Endothelial cell of umbilical vein (primary cell): ENCODE results near the gene UNC5A. TPM values are rescaled to one million over a fixed set of nuclear protein-coding genes. Genes with fewer than 3 reads are reported as not detected.

ENCODE experiments used
- BruUV-seq: library from RNA; stranded (reverse); fragments of 400-500 nt; replicated peaks from 2 replicates; lab custom pipeline; 2021; lab: Mats Ljungman, UMichigan
- CTCF ChIA-PET: fragments of 300-600, 350-600 bp; sonication (Branson Sonifier 250); formaldehyde crosslinking; loops from one replicate; lab custom pipeline; 2021; ENCODE audit warnings: antibody characterized with exemption, inconsistent platforms; lab: Charles Lee
- POLR2A ChIA-PET: fragments of 300-600, 350-600 bp; sonication (Branson Sonifier 250); formaldehyde crosslinking; loops from one replicate; lab custom pipeline; 2021; ENCODE audit warnings: antibody characterized with exemption, inconsistent platforms; lab: Charles Lee
- DNase-seq: peaks from one replicate; pipeline ENCODE4 v3.0.0-alpha.2; 2011; ENCODE audit warnings: low read depth, low spot score
- FAIRE-seq: peaks from 2 replicates; lab custom pipeline; 2011; peaks lifted over from hg19 to GRCh38; lab: Jason Lieb, UNC
- H2AFZ ChIP-seq: 2 replicates; pipeline ENCODE4 v1.6.0; 2012; ENCODE audit warnings: low read depth, low read length, control low read depth, inconsistent platforms
- H3K27ac ChIP-seq: 2 replicates; pipeline ENCODE4 v1.5.1; 2011; ENCODE audit warnings: low read depth, mild to moderate bottlenecking, control low read depth, low read length, moderate library complexity; ENCODE audit not compliant: insufficient read depth
- H3K27me3 ChIP-seq, 2 experiments: 2 replicates each; pipeline versions ENCODE4 v1.6.0 to v1.6.1; 2011; ENCODE audit warnings: low read length in 2 of 2, mixed read lengths in 1 of 2; ENCODE audit not compliant: control insufficient read depth in 2 of 2, insufficient read depth in 2 of 2
- H3K36me3 ChIP-seq, 2 experiments: 2 replicates in 1 of 2; 3 replicates in 1 of 2; pipeline ENCODE4 v1.5.1; 2011; ENCODE audit warnings: low read length in 2 of 2, mild to moderate bottlenecking in 1 of 2, moderate library complexity in 1 of 2; ENCODE audit not compliant: control insufficient read depth in 2 of 2, insufficient read depth in 2 of 2; ENCODE audit errors: extremely low read depth in 1 of 2
- H3K4me1 ChIP-seq: 3 replicates; pipeline ENCODE4 v1.5.1; 2011; ENCODE audit warnings: mild to moderate bottlenecking, low read length; ENCODE audit not compliant: control insufficient read depth, insufficient read depth; ENCODE audit errors: extremely low read depth
- H3K4me2 ChIP-seq: 2 replicates; pipeline ENCODE4 v1.6.1; 2011; ENCODE audit warnings: low read length, control low read depth, mixed read lengths; ENCODE audit not compliant: insufficient read depth
- H3K4me3 ChIP-seq, 3 experiments: fragments of 200-600 bp in 1 of 3; sonication (generic), shearing (Covaris generic) in 1 of 3; replicated peaks in 1 of 3; 2 replicates each; pipeline ENCODE4 v1.5.1; 2011 to 2016; ENCODE audit warnings: control low read depth in 3 of 3, low read length in 3 of 3, mild to moderate bottlenecking in 2 of 3, inconsistent platforms in 1 of 3, low read depth in 1 of 3, moderate library complexity in 1 of 3; ENCODE audit not compliant: insufficient read depth in 1 of 3
- H3K79me2 ChIP-seq: 2 replicates; pipeline ENCODE4 v1.6.0; 2012; ENCODE audit warnings: low read length, inconsistent platforms; ENCODE audit not compliant: control insufficient read depth, insufficient read depth
- H3K9ac ChIP-seq: replicated peaks from 2 replicates; pipeline ENCODE3; 2011; ENCODE audit warnings: low read length, control low read depth; ENCODE audit not compliant: insufficient read depth; ENCODE audit errors: extremely low read depth
- H3K9me1 ChIP-seq: replicated peaks from 3 replicates; pipeline ENCODE4 v1.6.0; 2011; ENCODE audit warnings: mild to moderate bottlenecking, low read length; ENCODE audit not compliant: control insufficient read depth, insufficient read depth; ENCODE audit errors: extremely low read depth
- H3K9me3 ChIP-seq: replicated peaks from 2 replicates; pipeline ENCODE4 v1.5.1; 2012; ENCODE audit warnings: low read length, inconsistent platforms; ENCODE audit not compliant: control insufficient read depth, insufficient read depth
- H4K20me1 ChIP-seq: replicated peaks from 2 replicates; pipeline ENCODE3; 2011; ENCODE audit warnings: mild to moderate bottlenecking, low read length; ENCODE audit not compliant: control insufficient read depth, insufficient read depth; ENCODE audit errors: extremely low read depth
- CTCF ChIP-seq, 2 donors: IDR thresholded peaks; 1 replicate in 1 of 2; 2 replicates in 1 of 2; pipeline ENCODE4 v1.5.1; 2011; ENCODE audit warnings: low read length in 2 of 2, mild to moderate bottlenecking in 2 of 2, moderate library complexity in 2 of 2, control low read depth in 1 of 2, inconsistent platforms in 1 of 2, low read depth in 1 of 2; ENCODE audit not compliant: insufficient read depth in 1 of 2; ENCODE audit errors: extremely low read depth in 1 of 2
- EZH2 ChIP-seq: IDR thresholded peaks from 2 replicates; pipeline ENCODE4 v1.6.1; 2012; ENCODE audit warnings: borderline replicate concordance, low read depth, mild to moderate bottlenecking, moderate library complexity, low read length, inconsistent platforms; ENCODE audit not compliant: severe bottlenecking
- FOS ChIP-seq: IDR thresholded peaks from 2 replicates; pipeline ENCODE4 v1.6.1; 2011; ENCODE audit warnings: mild to moderate bottlenecking, low read length, moderate library complexity, borderline replicate concordance; ENCODE audit not compliant: insufficient read depth
- GATA2 ChIP-seq: IDR thresholded peaks from 2 replicates; pipeline ENCODE4 v1.7.0; 2011; ENCODE audit warnings: low read depth, mild to moderate bottlenecking, moderate library complexity, mixed read lengths, low read length; ENCODE audit not compliant: insufficient read length, insufficient read depth
- JUN ChIP-seq: IDR thresholded peaks from 2 replicates; pipeline ENCODE4 v1.6.1; 2011; ENCODE audit warnings: borderline replicate concordance, low read depth; ENCODE audit not compliant: insufficient read length, insufficient read depth
- MAX ChIP-seq: IDR thresholded peaks from 2 replicates; pipeline ENCODE4 v1.6.1; 2011; ENCODE audit not compliant: insufficient read depth, insufficient read length
- MYC ChIP-seq: IDR thresholded peaks from one replicate; pipeline ENCODE4 v1.6.1; 2011; ENCODE audit warnings: mild to moderate bottlenecking, low read depth, low read length
- POLR2A ChIP-seq: IDR thresholded peaks from 2 replicates; pipeline ENCODE4 v1.6.1; 2012; ENCODE audit warnings: low read depth, mild to moderate bottlenecking, control low read depth, low read length
- POLR2AphosphoS5 ChIP-seq: IDR thresholded peaks from 2 replicates; pipeline ENCODE4 v1.6.1; 2012; ENCODE audit warnings: low read depth, mild to moderate bottlenecking, control low read depth, low read length, moderate library complexity; ENCODE audit not compliant: insufficient read depth
- dilution Hi-C: fragments of 300-500 bp; cut with MboI; formaldehyde crosslinking; loops from one replicate; pipeline ENCODE4 v1.15.0; 2019; ENCODE audit warnings: low sequenced_read_pairs; ENCODE audit not compliant: extremely low pct_ligation_motif_present
- intact Hi-C: fragments of 100-400 bp; cut with micrococcal nuclease; formaldehyde crosslinking; loops from one replicate; pipeline ENCODE4 v1.10.0; 2022
- polyA plus RNA-seq, 4 experiments: library from polyadenylated mRNA; depleted of rRNA in 3 of 4; stranded (reverse) in 3 of 4; unstranded in 1 of 4; fragments of >200 nt; gene quantifications; 2 replicates each; pipeline versions ENCODE4 v1.2.1 to v1.2.3, GENCODE V29; 2011 to 2012; ENCODE audit warnings: missing spikeins in 1 of 4
- total RNA-seq: library from RNA; stranded (reverse); gene quantifications from 2 replicates; pipeline ENCODE4 v1.2.3, GENCODE V29; 2021

UNC5A gene
- total and polyA plus RNA-seq, 2 donors (not counting 3 experiments of a cell fraction or from before 2014, with no cell fraction given) = 0.08 to 0.22 TPM

- no peaks in the 10 kb centered on the region for H3K4me1 ChIP-seq
- ChIA-PET POLR2A (no interaction called here), CTCF (interaction anchor here (6.3 kb wide), 1 partner anchor 160 kb away, joined by 40 read pairs; no protein-coding TSS in a partner anchor)
- no peak overlapping the region for H3K27ac ChIP-seq
- H3K4me3 ChIP-seq = no peak overlapping the region
- FAIRE-seq (no peak), DNase-seq (no peak)
- H3K79me2 ChIP-seq = no peaks in the 10 kb centered on the region
- no peak overlapping the region for H2AFZ ChIP-seq
- dilution Hi-C loops = no loop called here
- H3K9me3 ChIP-seq = no peaks in the 10 kb centered on the region
- H4K20me1 ChIP-seq = no peaks in the 10 kb centered on the region
- H3K4me2 ChIP-seq = no peak overlapping the region
- intact Hi-C loops = no loop called here
- H3K9ac ChIP-seq = no peak overlapping the region
- no peaks in the 10 kb centered on the region for H3K36me3 ChIP-seq
- BruUV-seq = no TSS peak
- peaks cover 21% of the 10 kb centered on the region in 2 experiments for H3K27me3 ChIP-seq
- no peak for TF ChIP-seq EZH2
- TF ChIP-seq GATA2 = no peak
- no peak for TF ChIP-seq FOS
- TF ChIP-seq POLR2A = no peak
- no peak for TF ChIP-seq MAX
- TF ChIP-seq POLR2AphosphoS5 = no peak
- TF ChIP-seq CTCF (IDR thresholded peaks at IDR 0.05; ENCODE audit: extremely low read depth in 1 of 2, insufficient read depth in 1 of 2, low read depth in 1 of 2, low read length in 2 of 2) = no peak
- TF ChIP-seq MYC = no peak
- no peak for TF ChIP-seq JUN
- H3K9me1 ChIP-seq = no peaks in the 10 kb centered on the region
Observed at GRCh38 chr5:176820937-176821336, 10.6 kb downstream of the UNC5A start.
